Spleen (tissue), 11 donors: ENCODE data around the gene LRRC30. TPM values are rescaled to one million over a fixed set of nuclear protein-coding genes. Genes with fewer than 3 reads are reported as not detected.

Experiments
- DNase-seq: peaks from one replicate; pipeline ENCODE4 v3.0.0-alpha.2; 2020
- H3K27ac ChIP-seq, 8 donors: fragments of 200-600 bp; sonication (generic) in 7 of 8; 1 replicate in 4 of 8; 2 replicates in 4 of 8; pipeline versions ENCODE4 v1.5.0 to v1.8.0; 2016 to 2021; ENCODE audit warnings: inconsistent platforms in 4 of 8, mild to moderate bottlenecking in 4 of 8, moderate library complexity in 1 of 8
- H3K27me3 ChIP-seq, 7 donors: fragments of 200-600 bp; sonication (generic) in 6 of 7; replicated peaks in 1 of 7; 1 replicate in 4 of 7; 2 replicates in 3 of 7; pipeline versions ENCODE4 v1.5.0 to v1.8.0; 2016 to 2021; ENCODE audit warnings: inconsistent platforms in 3 of 7, mild to moderate bottlenecking in 1 of 7
- H3K36me3 ChIP-seq, 6 donors: fragments of 200-600 bp; sonication (generic) in 5 of 6; 1 replicate in 4 of 6; 2 replicates in 2 of 6; pipeline versions ENCODE4 v1.5.0 to v1.8.0; 2016 to 2021; ENCODE audit warnings: inconsistent platforms in 2 of 6
- H3K4me1 ChIP-seq, 6 donors: fragments of 200-600 bp; sonication (generic) in 5 of 6; 1 replicate in 3 of 6; 2 replicates in 3 of 6; pipeline versions ENCODE4 v1.5.0 to v1.8.0; 2016 to 2021; ENCODE audit warnings: inconsistent platforms in 3 of 6
- H3K4me3 ChIP-seq, 8 donors: fragments of 200-600 bp; sonication (generic) in 7 of 8; 1 replicate in 4 of 8; 2 replicates in 4 of 8; pipeline versions ENCODE4 v1.5.0 to v1.8.0; 2016 to 2021; ENCODE audit warnings: inconsistent platforms in 4 of 8, mild to moderate bottlenecking in 4 of 8, moderate library complexity in 2 of 8
- H3K9me3 ChIP-seq, 8 donors: fragments of 200-600 bp; sonication (generic) in 7 of 8; 1 replicate in 4 of 8; 2 replicates in 4 of 8; pipeline versions ENCODE4 v1.5.0 to v1.8.0; 2016 to 2021; ENCODE audit warnings: inconsistent platforms in 4 of 8
- POLR2A ChIP-seq, 3 donors: fragments of 450-650 bp; IDR thresholded peaks; one replicate each; pipeline ENCODE4 v1.5.1; 2017; ENCODE audit warnings: antibody characterized with exemption in 3 of 3, mild to moderate bottlenecking in 1 of 3
- POLR2AphosphoS5 ChIP-seq, 3 donors: sonication (generic); formaldehyde crosslinking; IDR thresholded peaks; one replicate each; pipeline ENCODE4 v1.5.1; 2017; ENCODE audit warnings: antibody characterized with exemption in 3 of 3
- WGBS, 5 donors: extraction: QIAGEN DNeasy Blood & Tissue Kit in 3 of 5; methylation state at CpG; one replicate each; pipeline versions ENCODE4 v1.1.5 to v1.1.7; 2013 to 2018; 5-methylcytosine and 5-hydroxymethylcytosine counted together
- intact Hi-C: fragments of 100-400 bp; cut with DNase I; formaldehyde crosslinking; loops from one replicate; pipeline ENCODE4 v1.15.0; 2023; ENCODE audit warnings: low total_unique reads
- polyA plus RNA-seq, 3 donors: library from polyadenylated mRNA; stranded (reverse); fragments of 200-250 nt; gene quantifications; one replicate each; pipeline ENCODE4 v1.2.1, GENCODE V29; 2013
- total RNA-seq, 7 donors: library from RNA; depleted of rRNA in 3 of 7; stranded (reverse); fragments of >200 nt in 3 of 7; fragmentation: NEBNext Ultra II Directional in 4 of 7; extraction: Animal tissue kit (Norgen Biotek cat#: 25700) in 4 of 7; gene quantifications; one replicate each; pipeline versions ENCODE4 v1.1.0 to v1.2.1, GENCODE V29; 2016 to 2021
- TF ChIP-seq, protein P1 (sequence below), 11 experiments: fragments of 200-600 bp in 7 of 11; fragments of 450-650 bp in 4 of 11; sonication (generic) in 4 of 11; IDR thresholded peaks in 8 of 11; conservative IDR thresholded peaks in 3 of 11; 1 replicate in 7 of 11; 2 replicates in 4 of 11; pipeline versions ENCODE4 v1.4.0 to v1.8.0; 2016 to 2021; ENCODE audit warnings: antibody characterized with exemption in 11 of 11, inconsistent platforms in 4 of 11, mild to moderate bottlenecking in 1 of 11
- donor health status: healthy with polysubstance abuse.
- donor health status: DM: no; HTN: no; CAD: no; lungs with moderate emphysema.
- donor health status: DM: no; HTN: no; CAD: no.
- donor health status: Bipolar disorder and iron deficiency.
- donor health status: healthy.
- donor health status: DM: no; HTN: no; CAD: no.
- donor health status: DM: yes; HTN: yes; CAD: no.

LRRC30 gene
- total and polyA plus RNA-seq, 10 donors = not detected

DNA sequence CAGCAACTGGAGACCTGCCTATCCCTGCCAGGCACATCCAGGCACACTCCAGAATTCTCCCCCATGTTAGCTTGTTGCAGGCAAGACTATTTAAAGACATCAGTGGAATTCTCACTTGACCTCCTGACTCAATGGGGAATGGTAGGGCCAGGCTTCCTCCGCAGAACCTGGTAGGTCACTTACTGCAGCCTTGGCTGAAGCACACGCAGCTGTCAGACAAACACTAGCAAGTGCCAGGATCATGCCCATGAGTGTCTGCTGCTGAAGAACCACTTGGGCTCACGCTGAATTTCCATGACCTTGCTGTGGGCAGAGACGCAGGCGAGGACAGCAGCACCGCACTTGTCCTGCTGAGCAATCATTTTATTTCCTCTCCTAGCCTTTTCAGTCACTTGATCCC, 3.2 kb downstream of the LRRC30 start:
- 27 to 78% (median 69%) methylated on average over 5 to 6 of the region's 6 CpGs for WGBS, 5 donors
- Histone ChIP-seq H3K4me3 (no peak overlapping the region), H3K27ac (no peak overlapping the region), H3K27me3 (no peaks in the 10 kb centered on the region), H3K9me3 (no peaks in the 10 kb centered on the region), H3K4me1 (peaks cover 0 to 21% (median 2%) of the 10 kb centered on the region in 6 donors), H3K36me3 (no peaks in the 10 kb centered on the region)
- no peak for DNase-seq
- no peak for TF ChIP-seq POLR2A (IDR thresholded peaks at IDR 0.05)
- TF ChIP-seq POLR2AphosphoS5 (IDR thresholded peaks at IDR 0.05) = peak in 1 of 3 donors; percentile 66
- TF ChIP-seq, protein P1, sequence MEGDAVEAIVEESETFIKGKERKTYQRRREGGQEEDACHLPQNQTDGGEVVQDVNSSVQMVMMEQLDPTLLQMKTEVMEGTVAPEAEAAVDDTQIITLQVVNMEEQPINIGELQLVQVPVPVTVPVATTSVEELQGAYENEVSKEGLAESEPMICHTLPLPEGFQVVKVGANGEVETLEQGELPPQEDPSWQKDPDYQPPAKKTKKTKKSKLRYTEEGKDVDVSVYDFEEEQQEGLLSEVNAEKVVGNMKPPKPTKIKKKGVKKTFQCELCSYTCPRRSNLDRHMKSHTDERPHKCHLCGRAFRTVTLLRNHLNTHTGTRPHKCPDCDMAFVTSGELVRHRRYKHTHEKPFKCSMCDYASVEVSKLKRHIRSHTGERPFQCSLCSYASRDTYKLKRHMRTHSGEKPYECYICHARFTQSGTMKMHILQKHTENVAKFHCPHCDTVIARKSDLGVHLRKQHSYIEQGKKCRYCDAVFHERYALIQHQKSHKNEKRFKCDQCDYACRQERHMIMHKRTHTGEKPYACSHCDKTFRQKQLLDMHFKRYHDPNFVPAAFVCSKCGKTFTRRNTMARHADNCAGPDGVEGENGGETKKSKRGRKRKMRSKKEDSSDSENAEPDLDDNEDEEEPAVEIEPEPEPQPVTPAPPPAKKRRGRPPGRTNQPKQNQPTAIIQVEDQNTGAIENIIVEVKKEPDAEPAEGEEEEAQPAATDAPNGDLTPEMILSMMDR (IDR thresholded peaks at IDR 0.05 in 8 of 11, conservative IDR thresholded peaks at IDR 0.05 in 3 of 11) = no peak
- intact Hi-C loops = no loop called here

DNA sequence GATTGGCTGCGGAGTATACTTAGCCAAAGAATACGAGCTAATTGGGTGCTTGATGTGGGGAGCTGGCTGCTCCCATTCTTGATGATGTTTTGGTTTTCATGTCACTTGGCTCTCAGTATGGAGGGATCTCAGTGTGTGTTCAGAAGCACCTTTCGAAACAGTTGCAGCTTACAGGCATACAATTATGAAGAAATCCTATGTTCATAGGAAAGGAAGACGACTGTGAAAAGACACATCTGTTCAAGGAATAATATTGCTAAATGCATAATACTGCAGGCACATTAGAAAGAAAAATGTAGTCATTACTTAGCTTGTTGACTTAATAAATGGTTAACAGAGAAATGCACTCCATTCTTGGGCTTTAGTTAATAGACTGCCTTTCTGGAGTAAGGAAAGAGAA, 4.1 kb downstream of the LRRC30 start:
- peaks cover 0 to 21% (median 2%) of the 10 kb centered on the region in 6 donors for H3K4me1 ChIP-seq
- no peaks in the 10 kb centered on the region for H3K36me3 ChIP-seq
- H3K27ac ChIP-seq = no peak overlapping the region
- H3K4me3 ChIP-seq = no peak overlapping the region
- intact Hi-C loops = no loop called here
- no peak for DNase-seq
- TF ChIP-seq POLR2A (IDR thresholded peaks at IDR 0.05) = no peak
- TF ChIP-seq, protein P1 (IDR thresholded peaks at IDR 0.05 in 8 of 11, conservative IDR thresholded peaks at IDR 0.05 in 3 of 11) = no peak
- TF ChIP-seq POLR2AphosphoS5 (IDR thresholded peaks at IDR 0.05) = no peak
- H3K27me3 ChIP-seq = no peaks in the 10 kb centered on the region
- 80 to 92% (median 84%) methylated on average over 4 of the region's 4 CpGs for WGBS, 5 donors
- peaks cover 0 to under 1% (median 0%) of the 10 kb centered on the region in 8 donors for H3K9me3 ChIP-seq

DNA sequence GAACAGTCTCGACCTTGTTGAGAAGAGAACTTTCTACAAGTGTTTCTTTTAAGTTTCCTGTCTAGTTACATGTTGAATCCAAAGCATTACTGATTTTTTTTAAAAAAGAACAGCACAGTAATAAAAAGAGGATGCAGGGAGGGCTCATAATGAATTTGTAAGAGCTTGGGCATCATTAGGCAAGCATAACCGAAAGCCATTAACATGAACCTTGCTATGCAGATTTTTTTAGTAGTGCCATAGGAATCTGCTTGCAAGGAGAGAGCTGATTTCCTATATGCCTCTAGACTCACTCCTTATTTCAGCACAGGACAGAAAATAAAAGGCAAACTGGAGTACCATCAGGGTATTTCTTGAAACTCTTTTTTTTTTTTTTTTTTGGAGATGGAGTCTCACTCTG, 5.2 kb downstream of the LRRC30 start:
- Histone ChIP-seq H3K27me3 (no peaks in the 10 kb centered on the region), H3K4me1 (peaks cover 0 to 21% (median 2%) of the 10 kb centered on the region in 6 donors), H3K4me3 (no peak overlapping the region), H3K9me3 (peaks cover 0 to 4% (median 0%) of the 10 kb centered on the region in 8 donors), H3K27ac (no peak overlapping the region), H3K36me3 (no peaks in the 10 kb centered on the region)
- DNase-seq = no peak
- WGBS, 5 donors = 74 to 85% (median 79%) methylated on average over 2 of the region's 2 CpGs
- TF ChIP-seq, protein P1 (IDR thresholded peaks at IDR 0.05 in 8 of 11, conservative IDR thresholded peaks at IDR 0.05 in 3 of 11) = no peak
- TF ChIP-seq POLR2AphosphoS5 (IDR thresholded peaks at IDR 0.05) (no peak), POLR2A (IDR thresholded peaks at IDR 0.05) (no peak)
- intact Hi-C loops = no loop called here

DNA sequence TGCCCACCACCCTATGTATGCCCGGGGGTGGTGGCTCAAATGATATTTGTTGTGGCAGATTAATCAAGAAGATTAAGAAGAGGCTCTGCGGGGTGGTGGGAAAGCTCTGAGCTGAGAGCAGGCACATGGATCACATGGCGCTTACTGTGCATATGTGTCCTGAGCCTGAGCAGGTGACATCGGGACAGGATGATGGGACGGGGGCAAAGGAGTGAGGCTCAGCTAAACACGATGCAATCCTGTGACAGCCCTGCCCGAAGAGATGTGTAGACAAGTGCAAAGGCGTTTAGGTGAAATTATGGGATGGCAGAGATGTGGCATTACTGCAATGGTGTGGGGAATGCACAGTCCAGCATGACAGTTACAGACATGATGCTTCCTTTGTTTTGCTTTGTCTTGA, 6.0 kb downstream of the LRRC30 start:
- WGBS, 5 donors = 87 to 93% (median 91%) methylated on average over 8 of the region's 8 CpGs
- peaks cover 0 to 21% (median 2%) of the 10 kb centered on the region in 6 donors for H3K4me1 ChIP-seq
- no peak overlapping the region for H3K27ac ChIP-seq
- H3K9me3 ChIP-seq = peaks cover 0 to 4% (median 0%) of the 10 kb centered on the region in 8 donors
- no peak overlapping the region for H3K4me3 ChIP-seq
- intact Hi-C loops = no loop called here
- H3K27me3 ChIP-seq = no peaks in the 10 kb centered on the region
- H3K36me3 ChIP-seq = no peaks in the 10 kb centered on the region
- no peak for DNase-seq
- TF ChIP-seq, protein P1 (IDR thresholded peaks at IDR 0.05 in 8 of 11, conservative IDR thresholded peaks at IDR 0.05 in 3 of 11) = no peak
- TF ChIP-seq POLR2A (IDR thresholded peaks at IDR 0.05) (no peak), POLR2AphosphoS5 (IDR thresholded peaks at IDR 0.05) (no peak)
